GM21528 (cell line): ENCODE measurements around the gene APOD.
"Not testable (repeated sequence)": the region's sequence is repeated elsewhere in the genome, so short reads cannot be mapped to it uniquely, and the experiment has no call there.

Experiments
- ATAC-seq: cut with Tn5 transposase; IDR thresholded peaks from one replicate; pipeline ENCODE4 v1.9.1; 2021; ENCODE audit warnings: mild to moderate bottlenecking, moderate library complexity; ENCODE audit not compliant: unreplicated experiment, low FRiP score

Gene APOD

GRCh38 chr3:195583831-195584542 lies at the start of gene APOD:
APOD (minus strand) TSS chr3:195583940; CDS start chr3:195579461, 4,479 bp downstream.
- ATAC-seq: no peak

DNA sequence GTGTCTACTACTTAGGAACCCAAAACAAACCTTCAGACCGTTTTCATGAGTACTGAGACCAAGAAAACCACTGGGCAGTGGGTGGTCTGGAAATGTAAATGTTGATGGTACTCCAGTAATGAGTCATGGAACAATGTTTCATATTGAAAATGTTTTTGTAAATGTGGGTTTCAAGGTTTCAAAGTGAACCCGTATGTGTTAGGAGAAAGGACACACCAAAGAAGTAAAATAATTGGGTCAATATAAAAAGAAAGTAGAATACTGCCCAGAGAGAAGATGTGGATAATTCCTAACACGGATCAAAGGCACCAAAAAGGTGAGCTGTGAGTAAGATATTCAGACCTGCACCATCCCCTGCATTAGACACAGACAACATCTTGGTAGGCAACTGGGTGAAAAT lies 49.6 kb upstream of the APOD start:
- ATAC-seq: not testable (repeated sequence)

DNA sequence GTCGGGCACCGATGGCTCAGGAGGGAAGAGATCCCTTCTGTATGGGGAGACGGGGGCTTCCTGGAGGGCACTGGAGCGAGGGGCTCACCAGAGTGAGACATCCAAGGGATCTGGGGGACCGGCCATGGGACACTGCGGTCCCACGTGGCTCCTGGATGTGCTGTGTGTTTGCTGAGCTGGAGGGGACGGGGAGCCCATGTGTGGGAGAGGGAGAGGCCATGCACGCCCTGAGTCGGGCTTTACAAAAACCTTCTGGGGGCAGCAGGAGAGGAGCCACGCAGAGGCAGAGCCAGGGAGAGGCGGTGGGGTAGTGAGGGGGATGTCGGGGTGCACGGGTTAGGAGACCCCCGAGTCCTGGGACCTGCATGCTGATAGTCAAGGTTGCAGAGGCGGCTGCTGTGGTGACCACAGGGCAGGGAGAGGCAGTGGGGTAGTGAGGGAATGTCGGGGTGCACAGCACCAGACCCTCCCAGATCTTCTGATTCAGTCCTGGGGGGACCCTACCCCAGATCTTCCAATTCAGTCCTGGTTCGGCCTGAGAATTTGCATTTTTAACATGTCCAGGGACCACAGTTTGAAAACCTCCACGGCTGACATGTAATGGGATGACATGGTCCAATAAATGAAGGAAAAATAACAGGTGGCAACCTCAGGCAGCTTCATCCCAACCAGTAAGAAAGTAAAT lies 48.9 kb upstream of the APOD start:
- ATAC-seq: not testable (repeated sequence)

- not testable (repeated sequence) for ATAC-seq
Measured at GRCh38 chr3:195632046-195632445, 48.3 kb upstream of the APOD start.

DNA sequence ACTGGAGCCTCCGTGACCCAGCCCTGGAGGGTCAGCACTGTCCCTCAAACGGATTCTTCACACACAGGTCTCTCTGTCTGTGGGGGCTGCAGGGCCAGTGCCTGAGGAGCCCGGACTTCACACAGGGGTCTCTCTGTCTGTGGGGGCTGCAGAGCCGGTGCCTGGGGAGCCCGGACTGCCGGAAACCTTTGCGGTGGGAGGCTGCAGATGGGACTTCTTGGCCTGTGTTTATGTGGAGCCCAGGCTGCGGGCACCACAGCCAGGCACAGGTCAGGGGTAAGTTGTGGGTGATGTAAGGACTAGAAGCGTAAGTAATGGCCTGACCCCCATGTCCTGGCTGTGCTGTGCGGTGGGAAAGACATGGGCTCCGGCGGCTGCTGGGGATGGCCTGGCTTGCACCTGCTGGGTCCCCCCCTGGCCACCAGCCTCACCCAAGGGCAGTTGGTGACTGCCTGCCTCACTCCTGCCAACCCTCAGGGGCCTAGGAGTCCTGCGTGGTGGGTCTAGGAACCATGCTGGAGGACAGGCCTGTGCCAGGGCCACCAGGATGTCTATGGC lies 47.3 kb upstream of the APOD start:
- ATAC-seq: not testable (repeated sequence)

DNA sequence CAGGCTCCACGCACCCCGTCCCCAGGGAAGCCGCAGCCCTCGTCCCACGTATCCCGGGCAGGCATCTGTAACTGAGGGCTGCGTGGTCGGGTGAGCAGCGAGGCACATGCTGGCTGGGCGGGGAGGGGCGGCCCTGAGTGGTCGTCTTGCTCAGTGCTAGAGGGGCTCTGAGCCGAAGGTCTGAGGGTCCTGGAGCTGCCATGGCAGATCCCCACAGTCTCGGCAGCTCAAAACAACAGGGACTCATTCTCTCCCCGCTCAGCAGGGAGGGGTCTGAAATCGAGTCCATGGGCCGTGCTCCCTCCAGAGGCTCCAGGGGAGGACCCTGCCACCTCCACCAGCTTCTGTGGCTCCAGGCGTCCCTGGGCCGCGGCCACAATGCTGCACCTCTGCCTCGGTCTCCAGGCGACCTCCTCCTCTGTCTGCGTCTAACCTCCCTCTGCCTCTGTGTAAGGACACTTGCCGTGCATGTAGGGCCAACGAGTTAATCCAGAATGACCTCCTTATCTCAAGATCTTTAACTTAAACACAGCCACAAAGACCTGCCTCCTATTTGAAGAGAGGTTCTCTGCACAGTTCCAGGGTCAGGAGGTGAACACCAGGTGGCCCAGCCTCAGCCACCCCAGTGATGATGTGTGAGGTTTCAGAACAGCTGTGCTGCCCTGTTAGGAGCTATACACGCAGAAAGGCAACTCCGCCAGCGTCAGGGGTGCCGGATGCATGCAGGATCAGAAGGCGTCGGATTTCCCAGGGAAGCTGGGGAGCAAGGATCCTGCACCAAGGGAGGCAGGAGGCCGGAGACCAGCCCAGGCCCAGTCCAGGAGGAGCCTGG lies 46.6 kb upstream of the APOD start:
- not testable (repeated sequence) for ATAC-seq

- ATAC-seq: not testable (repeated sequence)
Measured at GRCh38 chr3:195629682-195630081, 45.9 kb upstream of the APOD start.

- not testable (repeated sequence) for ATAC-seq
Measured at GRCh38 chr3:195628386-195628920, 44.7 kb upstream of the APOD start.

- ATAC-seq: not testable (repeated sequence)
Measured at GRCh38 chr3:195627515-195628385, 44.0 kb upstream of the APOD start.

DNA sequence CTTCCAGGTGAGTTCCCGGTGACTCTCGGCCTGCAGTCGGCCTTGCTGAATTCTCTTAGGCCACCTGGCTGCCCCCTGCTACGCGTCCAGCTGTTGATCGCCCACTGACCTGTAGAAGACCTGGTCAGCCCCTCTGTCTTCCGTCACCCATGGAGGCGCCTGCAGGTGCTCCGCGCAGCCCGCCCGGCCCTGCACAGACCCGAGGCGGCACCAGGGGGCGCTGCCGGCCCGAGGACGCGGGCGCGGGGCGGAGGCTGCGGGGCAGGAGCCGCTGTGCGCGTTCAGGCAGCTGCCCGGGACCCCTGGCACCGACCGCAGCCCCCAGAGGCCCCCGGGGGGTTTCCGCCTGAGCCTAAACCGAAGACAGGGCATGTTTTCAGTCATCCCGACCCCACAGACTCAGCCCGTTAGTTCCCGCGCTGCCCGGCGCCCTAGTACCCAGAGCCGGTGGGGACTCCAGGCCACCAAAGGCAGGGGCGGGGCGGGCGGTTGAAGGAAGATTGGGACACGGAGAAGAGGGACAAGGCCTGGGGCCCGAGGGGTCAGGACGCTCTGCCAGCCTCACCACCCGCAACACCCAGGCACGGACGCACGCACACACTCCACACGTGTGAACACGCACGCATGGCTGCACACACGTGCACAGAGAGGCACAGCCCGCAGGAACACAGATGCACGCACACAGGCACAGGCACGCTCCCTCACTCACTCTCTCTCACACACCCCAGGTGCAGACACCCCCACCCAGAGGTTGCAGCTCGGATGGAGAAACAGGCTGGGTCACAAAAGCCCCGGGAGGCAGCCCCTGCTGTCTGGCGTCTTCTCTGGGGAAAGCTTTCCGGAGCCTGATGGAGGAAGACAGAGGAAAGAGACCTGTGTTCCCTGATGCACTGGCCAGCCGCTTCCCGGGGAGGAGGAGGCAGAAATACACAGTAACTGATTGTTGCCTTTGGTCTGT lies 41.1 kb upstream of the APOD start:
- ATAC-seq: peak; percentile 85

- peak; percentile 11 for ATAC-seq
Measured at GRCh38 chr3:195624171-195624570, 40.4 kb upstream of the APOD start.

GRCh38 chr3:195623217-195623965 lies 39.7 kb upstream of the APOD start:
- not testable (repeated sequence) for ATAC-seq

- ATAC-seq: not testable (repeated sequence)
Measured at GRCh38 chr3:195622523-195623170, 38.9 kb upstream of the APOD start.

- ATAC-seq: not testable (repeated sequence)
Measured at GRCh38 chr3:195622012-195622411, 38.3 kb upstream of the APOD start.

- ATAC-seq: not testable (repeated sequence)
Measured at GRCh38 chr3:195621095-195621494, 37.4 kb upstream of the APOD start.

GRCh38 chr3:195620476-195620875 lies 36.7 kb upstream of the APOD start:
- not testable (repeated sequence) for ATAC-seq
